Measurements from ENCODE around the gene MSI2. TPM values are rescaled to one million over a fixed set of nuclear protein-coding genes. Genes with fewer than 3 reads are reported as not detected.

Gene MSI2
- total RNA-seq, 6 experiments from 2014 or later: 12.0 to 22.6 (median 19.4) TPM

- 59% methylated on average over 3 of the region's 13 CpGs for WGBS (ENCODE audit: insufficient coverage, low coverage, low lambda C conversion rate, missing lambda C conversion rate)
- intact Hi-C loops (cut with DNase I): no loop called here
- no peak for TF ChIP-seq POLR2A (IDR thresholded peaks at IDR 0.05)
- no peak for TF ChIP-seq CTCF (IDR thresholded peaks at IDR 0.05)
- no peak overlapping the region for H3K27ac ChIP-seq
- no peaks in the 10 kb centered on the region for H3K4me1 ChIP-seq
- H3K36me3 ChIP-seq: no peaks in the 10 kb centered on the region
- no peaks in the 10 kb centered on the region for H3K27me3 ChIP-seq
- DNase-seq (no peak), ATAC-seq (no peak)
- no peaks in the 10 kb centered on the region for H3K9me3 ChIP-seq
- no peak overlapping the region for H3K4me3 ChIP-seq
Observed at GRCh38 chr17:57723427-57724025, 467.2 kb downstream of the MSI2 start.

- ATAC-seq (no peak), DNase-seq (no peak)
- intact Hi-C loops (cut with DNase I): no loop called here
- 67% methylated on average over 5 of the region's 14 CpGs for WGBS (ENCODE audit: insufficient coverage, low coverage, low lambda C conversion rate, missing lambda C conversion rate)
- Histone ChIP-seq H3K27ac (no peak overlapping the region), H3K4me1 (no peaks in the 10 kb centered on the region), H3K4me3 (no peak overlapping the region), H3K9me3 (no peaks in the 10 kb centered on the region), H3K36me3 (no peaks in the 10 kb centered on the region), H3K27me3 (no peaks in the 10 kb centered on the region)
- no peak for TF ChIP-seq CTCF (IDR thresholded peaks at IDR 0.05)
- TF ChIP-seq POLR2A (IDR thresholded peaks at IDR 0.05): no peak
Observed at GRCh38 chr17:57724026-57724728, 467.9 kb downstream of the MSI2 start.

DNA sequence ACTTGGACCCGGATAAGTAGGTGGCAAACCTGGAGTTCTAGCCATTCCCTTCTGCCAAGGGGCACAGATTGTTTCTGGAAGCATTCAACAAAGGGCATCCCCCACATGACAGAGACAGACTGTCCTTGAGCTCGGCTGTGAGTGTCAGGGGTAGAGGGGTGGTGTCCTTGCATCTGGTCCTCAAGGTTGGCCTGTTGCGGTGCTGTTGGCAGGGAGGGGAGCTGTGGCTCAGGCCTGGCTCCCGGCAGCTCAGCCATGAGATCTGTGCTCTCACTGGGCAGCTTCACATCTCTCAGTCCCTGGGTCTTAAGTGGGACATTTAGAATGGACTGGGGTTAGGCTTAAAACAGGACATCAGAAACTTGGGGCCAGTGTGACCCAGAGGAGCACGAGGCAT is 468.4 kb downstream of the MSI2 start:
- WGBS (ENCODE audit: insufficient coverage, low coverage, low lambda C conversion rate, missing lambda C conversion rate): no CpG with 5 or more reads among the region's 5 CpGs
- no peak overlapping the region for H3K27ac ChIP-seq

DNA sequence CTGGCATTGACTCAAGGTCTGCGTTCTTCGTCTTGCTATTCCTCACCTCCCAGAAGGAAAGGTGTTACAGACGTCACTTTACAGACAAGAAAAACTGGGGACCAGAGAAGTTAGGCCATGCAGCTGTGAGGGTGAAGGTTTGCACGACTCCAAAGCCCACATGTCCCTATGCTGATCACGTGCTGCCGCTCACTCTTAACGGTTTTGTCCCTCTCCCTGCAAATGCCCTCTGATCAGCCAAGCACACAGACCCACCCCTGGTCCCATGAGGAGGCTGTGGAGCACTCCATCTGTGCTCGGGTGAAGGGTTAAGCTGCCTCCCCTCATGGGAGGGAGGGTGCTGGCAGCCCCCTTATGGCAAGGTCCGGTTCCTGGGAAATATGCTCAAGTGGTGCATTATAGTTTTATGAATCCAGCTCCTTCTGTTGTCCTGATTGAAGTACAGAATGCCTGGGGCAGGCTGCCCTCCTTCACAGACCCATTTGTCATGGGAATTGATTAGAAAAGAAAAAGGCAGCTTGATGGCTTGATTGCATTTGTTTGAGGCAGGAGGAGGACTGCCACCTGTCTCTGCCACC is 470.0 kb downstream of the MSI2 start:
- 87% methylated on average over 7 of the region's 9 CpGs for WGBS (ENCODE audit: insufficient coverage, low coverage, low lambda C conversion rate, missing lambda C conversion rate)
- intact Hi-C loops (cut with DNase I): no loop called here
- DNase-seq: no peak
- TF ChIP-seq CTCF (IDR thresholded peaks at IDR 0.05) (no peak), POLR2A (IDR thresholded peaks at IDR 0.05) (no peak)
- H3K9me3 ChIP-seq: no peaks in the 10 kb centered on the region
- H3K27ac ChIP-seq: no peak overlapping the region
- no peak for ATAC-seq
- no peaks in the 10 kb centered on the region for H3K27me3 ChIP-seq
- no peaks in the 10 kb centered on the region for H3K4me1 ChIP-seq
- no peak overlapping the region for H3K4me3 ChIP-seq
- H3K36me3 ChIP-seq: no peaks in the 10 kb centered on the region

More for the DNA sequence above, 468.4 kb downstream of the MSI2 start:
- intact Hi-C loops (cut with DNase I): no loop called here
- DNase-seq (no peak), ATAC-seq (no peak)
- H3K9me3 ChIP-seq: no peaks in the 10 kb centered on the region
- H3K27me3 ChIP-seq: no peaks in the 10 kb centered on the region
- H3K4me3 ChIP-seq: no peak overlapping the region
- H3K4me1 ChIP-seq: no peaks in the 10 kb centered on the region
- no peak for TF ChIP-seq CTCF (IDR thresholded peaks at IDR 0.05)
- TF ChIP-seq POLR2A (IDR thresholded peaks at IDR 0.05): no peak
- no peaks in the 10 kb centered on the region for H3K36me3 ChIP-seq

Data from right lobe of liver (tissue), 6 donors.